GM19395 (cell line): ENCODE measurements around the gene UPF3A.
A peak's percentile ranks its signal among the peaks of the same experiment; 100 is the strongest.
"Not testable (repeated sequence)": the region's sequence is repeated elsewhere in the genome, so short reads cannot be mapped to it uniquely, and the experiment has no call there.

Experiments
- ATAC-seq: cut with Tn5 transposase; IDR thresholded peaks from one replicate; pipeline ENCODE4 v1.9.1; 2021; ENCODE audit warnings: mild to moderate bottlenecking, moderate library complexity; ENCODE audit not compliant: unreplicated experiment

The UPF3A gene

DNA sequence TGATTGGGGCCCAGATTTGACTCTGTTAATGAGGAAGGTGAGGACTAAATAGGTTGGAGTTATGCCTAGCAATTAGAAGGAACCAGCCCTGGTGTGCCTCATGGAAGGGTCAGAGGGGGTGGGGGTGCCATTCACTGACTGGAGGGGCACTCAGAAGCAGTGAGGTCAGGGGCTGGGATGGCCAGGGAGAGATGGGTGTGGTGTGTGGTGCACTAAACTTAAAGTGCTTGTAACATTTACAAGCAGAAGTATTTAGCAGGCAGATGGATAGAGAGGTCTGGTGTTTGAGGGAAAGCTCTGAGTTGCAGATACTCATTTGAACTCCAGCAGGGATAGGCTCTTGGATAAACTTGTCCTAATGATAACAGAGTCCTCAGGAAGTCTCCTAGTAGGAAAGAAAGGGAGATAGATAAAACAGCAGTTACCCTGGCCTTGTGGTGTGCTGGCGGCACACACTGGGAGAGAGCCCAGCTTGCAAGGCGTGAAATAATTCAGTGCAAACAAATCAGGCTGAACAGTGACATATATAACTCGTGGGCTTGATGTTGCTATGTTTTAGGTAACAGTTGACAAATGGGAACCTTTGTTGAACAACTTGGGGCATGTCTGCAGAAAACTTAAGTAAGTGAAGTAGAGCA is 20.0 kb upstream of the UPF3A start:
- no peak for ATAC-seq

- no peak for ATAC-seq
These were observed 17.8 kb upstream of the UPF3A start for GRCh38 chr13:114263578-114263977.

DNA sequence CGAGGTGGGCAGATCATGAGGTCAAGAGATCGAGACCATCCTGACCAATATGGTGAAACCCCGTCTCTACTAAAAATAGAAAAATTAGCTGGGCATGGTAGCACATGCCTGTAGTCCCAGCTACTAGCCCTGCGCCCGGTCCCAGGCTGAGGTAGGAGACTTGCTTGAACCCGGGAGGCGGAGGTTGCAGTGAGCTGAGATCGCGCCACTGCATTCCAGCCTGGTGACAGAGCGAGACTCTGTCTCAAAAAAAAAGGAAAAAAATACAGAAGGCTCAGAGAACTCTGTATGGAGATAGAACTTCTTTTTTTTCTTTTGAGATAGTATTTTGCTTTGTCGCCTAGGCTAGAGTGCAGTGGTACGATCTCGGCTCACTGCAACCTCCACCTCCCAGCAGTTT is 17.1 kb upstream of the UPF3A start:
- not testable (repeated sequence) for ATAC-seq

GRCh38 chr13:114264886-114265611 is 16.4 kb upstream of the UPF3A start:
- ATAC-seq = no peak

DNA sequence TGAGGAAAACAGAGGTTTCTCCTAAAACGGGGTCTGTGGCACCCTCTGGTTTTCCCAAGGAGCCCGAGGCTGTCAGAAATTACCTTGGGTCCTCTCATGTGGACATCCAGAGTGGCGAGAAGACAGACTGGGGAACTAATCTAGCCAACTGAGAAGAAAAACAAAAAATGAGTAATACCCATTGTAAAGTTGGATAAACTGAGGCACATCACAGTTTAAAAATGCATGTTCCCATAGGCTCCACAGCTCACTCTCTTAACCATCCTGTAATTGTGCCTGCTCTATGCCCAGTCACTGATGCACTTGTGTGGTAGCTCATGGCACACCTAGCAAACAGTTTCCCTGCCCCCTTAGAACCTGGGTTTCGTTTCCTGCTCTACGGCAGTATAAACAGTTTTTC is 15.2 kb upstream of the UPF3A start:
- ATAC-seq = no peak

- no peak for ATAC-seq
These were observed 12.8 kb upstream of the UPF3A start for GRCh38 chr13:114268344-114269280.

DNA sequence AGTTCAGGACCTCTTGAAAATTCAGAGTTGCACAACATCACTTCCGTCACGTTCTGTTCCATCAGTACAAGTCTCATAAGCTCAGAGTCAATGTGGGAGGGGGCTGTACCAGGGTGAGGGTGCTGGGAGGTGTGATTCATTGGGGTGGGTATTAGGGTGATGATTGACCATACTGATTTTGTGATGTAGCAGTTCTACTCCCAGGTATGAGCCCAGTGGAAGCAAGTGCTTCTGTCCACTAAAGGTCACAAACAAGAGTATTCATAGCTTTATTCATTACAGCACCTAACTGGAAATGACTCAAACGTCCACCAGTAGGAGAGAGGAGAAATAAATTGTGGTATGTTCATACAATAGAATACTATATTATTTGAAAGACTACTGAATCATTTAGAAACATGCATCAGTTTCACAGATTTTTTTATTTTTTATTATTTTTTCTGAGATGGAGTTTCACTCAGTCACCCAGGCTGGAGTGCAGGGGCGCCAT is 12.1 kb upstream of the UPF3A start:
- ATAC-seq = no peak

- no peak for ATAC-seq
These were observed 8.4 kb upstream of the UPF3A start for GRCh38 chr13:114272977-114273376.

- ATAC-seq = no peak
These were observed 6.1 kb upstream of the UPF3A start for GRCh38 chr13:114275304-114275703.

GRCh38 chr13:114279146-114279545 is 2.3 kb upstream of the UPF3A start:
- no peak for ATAC-seq

DNA sequence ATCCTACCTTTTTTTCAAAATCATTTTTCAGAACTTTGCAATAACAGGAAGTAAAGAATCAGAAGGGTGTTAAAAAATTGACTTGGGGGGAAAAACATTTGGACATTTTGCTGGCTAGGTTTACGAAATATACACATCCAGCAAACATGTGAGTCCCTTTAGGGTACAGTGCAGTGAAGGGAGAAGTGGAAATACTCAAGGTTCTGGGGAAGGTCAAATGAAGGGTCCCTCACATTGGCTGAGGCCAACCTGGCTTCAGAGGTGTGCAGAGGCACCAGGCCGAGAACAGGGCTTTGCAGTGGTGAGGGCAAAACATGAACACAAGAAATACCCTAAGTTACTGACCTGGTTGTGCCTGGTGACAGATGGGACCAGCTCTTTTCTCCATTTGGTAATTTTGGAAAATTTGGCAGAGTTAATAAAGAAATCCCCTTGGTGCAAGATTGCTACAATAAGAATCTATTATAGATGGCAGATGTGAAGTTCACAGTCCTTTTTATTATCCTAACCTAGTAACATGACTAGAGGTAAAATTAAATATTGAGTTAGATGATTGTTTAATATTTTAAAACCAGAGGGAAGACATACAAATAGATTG is 1.5 kb upstream of the UPF3A start:
- no peak for ATAC-seq

- peak; percentile 57 for ATAC-seq
These were observed 755 bp downstream of the UPF3A start for GRCh38 chr13:114282041-114282670.

GRCh38 chr13:114283576-114283975 is 2.2 kb downstream of the UPF3A start:
- ATAC-seq = no peak

GRCh38 chr13:114284680-114285079 is 3.3 kb downstream of the UPF3A start:
- ATAC-seq = no peak

GRCh38 chr13:114285166-114285808 is 3.9 kb downstream of the UPF3A start:
- ATAC-seq = no peak

DNA sequence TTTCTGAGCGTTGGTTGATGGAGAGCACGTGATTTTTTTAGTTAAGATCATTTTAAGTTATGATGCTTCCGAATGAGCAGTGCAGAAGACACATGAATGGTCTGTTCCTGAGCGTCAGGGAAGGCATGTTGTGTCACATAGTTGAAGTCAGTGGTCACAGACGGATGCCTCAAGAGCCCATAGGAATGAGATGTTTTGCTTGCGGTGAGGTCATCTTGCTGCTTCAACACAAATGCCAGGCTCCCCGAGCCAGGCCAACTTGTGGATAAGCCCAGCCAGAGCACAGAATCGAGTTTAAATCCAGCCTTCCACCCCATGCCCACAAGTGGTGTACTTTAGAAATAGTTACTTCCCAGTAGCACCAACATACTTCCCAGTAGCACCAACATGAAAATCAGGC is 5.4 kb downstream of the UPF3A start:
- no peak for ATAC-seq

GRCh38 chr13:114288157-114288591 is 6.8 kb downstream of the UPF3A start:
- ATAC-seq = no peak

DNA sequence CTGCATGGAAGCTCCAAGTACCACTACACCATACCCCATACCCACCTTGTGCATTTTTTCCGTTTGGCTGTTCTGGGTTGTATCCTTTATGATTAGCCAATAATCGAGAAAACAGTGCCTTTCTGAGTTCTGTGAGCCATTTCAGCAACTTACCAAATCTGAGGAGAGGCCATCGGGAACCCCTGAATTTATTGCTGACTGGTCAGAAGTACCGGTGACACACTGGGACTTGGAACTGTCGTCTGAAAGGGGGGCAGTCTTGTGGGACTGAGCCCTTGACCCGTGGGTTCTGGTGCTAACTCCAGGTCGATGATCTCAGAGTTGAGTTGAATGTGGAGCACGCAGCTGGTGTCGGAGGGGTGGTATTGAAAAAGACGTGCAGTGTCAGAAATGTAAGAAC is 15.0 kb downstream of the UPF3A start:
- no peak for ATAC-seq

- no peak for ATAC-seq
These were observed 15.5 kb downstream of the UPF3A start for GRCh38 chr13:114296902-114297301.

GRCh38 chr13:114298866-114299265 is 17.5 kb downstream of the UPF3A start:
- no peak for ATAC-seq
